ENCODE measurements around the gene COPZ1.
"Not testable (repeated sequence)": the region's sequence is repeated elsewhere in the genome, so short reads cannot be mapped to it uniquely, and the experiment has no call there.

DNA sequence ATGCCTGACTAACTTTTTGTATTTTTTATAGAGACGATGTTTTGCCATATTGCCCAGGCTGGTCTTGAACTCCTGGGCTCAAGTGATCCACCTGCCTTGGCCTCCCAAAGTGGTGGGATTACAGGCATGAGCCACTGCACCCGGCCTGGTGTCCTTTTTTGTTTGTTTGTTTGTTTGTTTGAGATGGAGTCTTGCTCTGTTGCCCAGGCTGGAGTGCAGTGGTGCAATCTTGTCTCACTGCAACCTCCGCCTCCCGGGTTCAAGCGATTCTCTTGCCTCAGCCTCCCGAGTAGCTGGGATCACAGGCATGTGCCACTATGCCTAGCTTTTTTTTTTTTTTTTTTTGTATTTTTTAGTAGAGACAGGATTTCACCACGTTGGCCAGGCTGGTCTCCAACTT is 29.3 kb downstream of the COPZ1 start:
- TF ChIP-seq, protein P1, sequence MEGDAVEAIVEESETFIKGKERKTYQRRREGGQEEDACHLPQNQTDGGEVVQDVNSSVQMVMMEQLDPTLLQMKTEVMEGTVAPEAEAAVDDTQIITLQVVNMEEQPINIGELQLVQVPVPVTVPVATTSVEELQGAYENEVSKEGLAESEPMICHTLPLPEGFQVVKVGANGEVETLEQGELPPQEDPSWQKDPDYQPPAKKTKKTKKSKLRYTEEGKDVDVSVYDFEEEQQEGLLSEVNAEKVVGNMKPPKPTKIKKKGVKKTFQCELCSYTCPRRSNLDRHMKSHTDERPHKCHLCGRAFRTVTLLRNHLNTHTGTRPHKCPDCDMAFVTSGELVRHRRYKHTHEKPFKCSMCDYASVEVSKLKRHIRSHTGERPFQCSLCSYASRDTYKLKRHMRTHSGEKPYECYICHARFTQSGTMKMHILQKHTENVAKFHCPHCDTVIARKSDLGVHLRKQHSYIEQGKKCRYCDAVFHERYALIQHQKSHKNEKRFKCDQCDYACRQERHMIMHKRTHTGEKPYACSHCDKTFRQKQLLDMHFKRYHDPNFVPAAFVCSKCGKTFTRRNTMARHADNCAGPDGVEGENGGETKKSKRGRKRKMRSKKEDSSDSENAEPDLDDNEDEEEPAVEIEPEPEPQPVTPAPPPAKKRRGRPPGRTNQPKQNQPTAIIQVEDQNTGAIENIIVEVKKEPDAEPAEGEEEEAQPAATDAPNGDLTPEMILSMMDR (IDR thresholded peaks at IDR 0.05), result not testable (repeated sequence)
- TF ChIP-seq POLR2A (IDR thresholded peaks at IDR 0.05), result not testable (repeated sequence)

All from thyroid gland (tissue), 4 donors.